ENCODE results near the gene AGPAT1. TPM values are rescaled to one million over a fixed set of nuclear protein-coding genes. Genes with fewer than 3 reads are reported as not detected.

The AGPAT1 gene
- polyA plus RNA-seq, 1 donor (not counting 4 experiments of a cell fraction or from before 2014, with no cell fraction given): 46.4 TPM

DNA sequence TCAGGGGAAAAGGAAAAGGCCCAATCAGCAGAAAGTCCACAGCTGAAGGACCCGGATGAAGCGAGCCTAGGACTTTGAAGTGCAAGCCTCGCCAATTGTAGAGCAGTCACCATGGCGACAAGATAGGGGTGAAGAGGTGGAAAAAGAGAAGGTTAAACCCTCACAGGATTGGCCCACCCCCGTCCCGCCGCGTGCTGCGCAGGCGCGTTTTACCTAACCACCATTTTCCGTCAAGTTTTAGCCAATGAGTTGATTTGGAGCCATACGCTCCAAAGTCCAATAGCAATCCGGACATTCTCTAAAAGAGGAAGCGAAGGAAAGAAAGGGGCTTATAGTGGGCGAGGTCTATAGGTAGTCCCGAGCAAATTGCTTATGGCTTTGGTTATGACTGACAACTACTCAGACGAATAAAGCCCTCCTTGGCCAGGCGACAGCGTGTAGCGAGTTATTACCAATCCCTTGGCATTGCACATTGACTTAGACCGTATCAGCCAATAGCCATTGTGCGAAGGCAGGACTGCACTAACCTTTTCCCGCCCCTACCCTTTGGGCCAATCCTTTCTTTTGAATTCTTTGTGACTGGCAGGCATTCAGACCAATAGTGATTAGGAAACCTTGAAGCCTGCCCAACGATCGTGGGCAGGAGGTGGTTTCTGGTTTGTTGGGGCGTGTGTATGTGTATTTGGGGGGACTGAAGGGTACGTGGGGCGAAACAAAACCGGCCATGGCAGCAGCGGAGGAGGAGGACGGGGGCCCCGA lies 2.1 kb upstream of the AGPAT1 start, which contains the start of gene RNF5:
TSS of gene RNF5 (plus strand) at position 618 of the 759 bp plus-strand sequence. CDS start at position 725, 107 bp downstream.
- dilution Hi-C loops (cut with MboI; ENCODE audit: extremely low pct_ligation_motif_present, low sequenced_read_pairs): no loop called here
- peak; percentile 66 for FAIRE-seq
- TF ChIP-seq, protein P1, sequence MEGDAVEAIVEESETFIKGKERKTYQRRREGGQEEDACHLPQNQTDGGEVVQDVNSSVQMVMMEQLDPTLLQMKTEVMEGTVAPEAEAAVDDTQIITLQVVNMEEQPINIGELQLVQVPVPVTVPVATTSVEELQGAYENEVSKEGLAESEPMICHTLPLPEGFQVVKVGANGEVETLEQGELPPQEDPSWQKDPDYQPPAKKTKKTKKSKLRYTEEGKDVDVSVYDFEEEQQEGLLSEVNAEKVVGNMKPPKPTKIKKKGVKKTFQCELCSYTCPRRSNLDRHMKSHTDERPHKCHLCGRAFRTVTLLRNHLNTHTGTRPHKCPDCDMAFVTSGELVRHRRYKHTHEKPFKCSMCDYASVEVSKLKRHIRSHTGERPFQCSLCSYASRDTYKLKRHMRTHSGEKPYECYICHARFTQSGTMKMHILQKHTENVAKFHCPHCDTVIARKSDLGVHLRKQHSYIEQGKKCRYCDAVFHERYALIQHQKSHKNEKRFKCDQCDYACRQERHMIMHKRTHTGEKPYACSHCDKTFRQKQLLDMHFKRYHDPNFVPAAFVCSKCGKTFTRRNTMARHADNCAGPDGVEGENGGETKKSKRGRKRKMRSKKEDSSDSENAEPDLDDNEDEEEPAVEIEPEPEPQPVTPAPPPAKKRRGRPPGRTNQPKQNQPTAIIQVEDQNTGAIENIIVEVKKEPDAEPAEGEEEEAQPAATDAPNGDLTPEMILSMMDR (optimal IDR thresholded peaks at IDR 0.05 in 1 of 3, IDR thresholded peaks at IDR 0.05 in 1 of 3, conservative IDR thresholded peaks at IDR 0.05 in 1 of 3; ENCODE audit: extremely low read depth in 1 of 3, insufficient read depth in 2 of 3, low read length in 3 of 3): no peak
- TF ChIP-seq EZH2 (IDR thresholded peaks at IDR 0.05; ENCODE audit: low read length): no peak

DNA sequence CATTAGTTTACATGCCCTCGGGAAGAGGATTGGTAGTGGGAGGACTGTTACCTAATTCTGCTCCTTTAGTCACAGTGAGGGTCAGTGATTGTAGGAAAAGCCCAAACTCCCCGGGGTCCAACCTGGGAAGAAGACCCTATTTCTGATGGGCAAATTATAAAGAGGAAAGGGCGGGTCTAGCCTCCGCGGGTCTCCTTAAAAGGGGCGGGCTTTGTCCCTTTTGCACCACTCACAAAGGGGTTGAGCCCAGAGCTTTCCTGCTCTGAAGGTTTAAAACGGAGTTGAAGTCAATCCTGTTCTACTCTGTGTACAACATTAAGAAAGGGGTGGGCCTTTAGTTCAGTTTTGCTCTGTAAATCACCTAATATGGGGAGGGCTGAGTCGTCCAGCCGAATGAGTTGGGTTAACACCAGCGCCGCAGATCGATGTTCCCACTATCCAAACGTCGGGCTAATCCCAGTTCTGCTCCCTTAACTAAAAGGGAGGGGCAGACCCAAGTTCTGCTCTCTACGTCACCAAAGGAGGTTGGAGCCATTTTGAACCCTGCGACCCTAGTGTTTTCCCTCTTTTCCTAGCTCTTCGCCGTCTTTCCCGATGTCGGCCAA lies 1.4 kb upstream of the AGPAT1 start:
- Histone ChIP-seq H3K4me2 (ENCODE audit: control insufficient read depth, extremely low read depth, insufficient read depth, low read depth, low read length) (peak overlapping the region; percentile 93), H3K27me3 (ENCODE audit: control insufficient read depth, extremely low read depth, insufficient read depth, low read length) (no peaks in the 10 kb centered on the region), H2AFZ (ENCODE audit: control insufficient read depth, low read length) (peak overlapping the region; percentile 72), H3K4me3 (ENCODE audit: control insufficient read depth in 2 of 3, extremely low read depth in 1 of 3, insufficient read depth in 2 of 3, low read depth in 1 of 3, low read length in 3 of 3) (peak overlapping the region; percentile 76 to 95 (median 87)), H4K20me1 (ENCODE audit: control insufficient read depth, extremely low read depth, insufficient read depth, low read length) (no peaks in the 10 kb centered on the region), H3K79me2 (ENCODE audit: control insufficient read depth, insufficient read depth, low read length) (peaks cover 30% of the 10 kb centered on the region), H3K36me3 (ENCODE audit: control insufficient read depth in 2 of 2, extremely low read depth in 1 of 2, insufficient read depth in 2 of 2, low read length in 2 of 2) (peaks cover 3 to 10% of the 10 kb centered on the region in 2 experiments), H3K9me1 (ENCODE audit: control insufficient read depth, extremely low read depth, insufficient read depth, low read length) (no peaks in the 10 kb centered on the region), H3K27ac (ENCODE audit: control insufficient read depth, insufficient read depth, low read length) (peak overlapping the region; percentile 97), H3K9ac (ENCODE audit: control insufficient read depth, extremely low read depth, insufficient read depth, low read length) (peak overlapping the region; percentile 90), H3K4me1 (ENCODE audit: control insufficient read depth, extremely low read depth, insufficient read depth, low read length) (peaks cover 47% of the 10 kb centered on the region), H3K9me3 (ENCODE audit: control insufficient read depth, low read depth, low read length) (no peaks in the 10 kb centered on the region)
- dilution Hi-C loops (cut with MboI; ENCODE audit: extremely low pct_ligation_motif_present, low sequenced_read_pairs): no loop called here
- no peak for DNase-seq (ENCODE audit: low read depth, low spot score)
- FAIRE-seq: no peak
- TF ChIP-seq, protein P1 (optimal IDR thresholded peaks at IDR 0.05 in 1 of 3, IDR thresholded peaks at IDR 0.05 in 1 of 3, conservative IDR thresholded peaks at IDR 0.05 in 1 of 3; ENCODE audit: extremely low read depth in 1 of 3, insufficient read depth in 2 of 3, low read length in 3 of 3): no peak
- TF ChIP-seq EZH2 (IDR thresholded peaks at IDR 0.05; ENCODE audit: low read length): no peak

More for the DNA sequence above, 2.1 kb upstream of the AGPAT1 start, which contains the start of gene RNF5:
- Histone ChIP-seq H2AFZ (ENCODE audit: control insufficient read depth, low read length) (peak within 1 kb of the TSS; percentile 78), H3K79me2 (ENCODE audit: control insufficient read depth, insufficient read depth, low read length) (peaks cover 27% of the 10 kb centered on the region), H3K4me3 (ENCODE audit: control insufficient read depth in 2 of 3, extremely low read depth in 1 of 3, insufficient read depth in 2 of 3, low read depth in 1 of 3, low read length in 3 of 3) (peak within 1 kb of the TSS; percentile 87 to 95 (median 90)), H3K27me3 (ENCODE audit: control insufficient read depth, extremely low read depth, insufficient read depth, low read length) (no peaks in the 10 kb centered on the region), H3K9me1 (ENCODE audit: control insufficient read depth, extremely low read depth, insufficient read depth, low read length) (no peaks in the 10 kb centered on the region), H3K4me1 (ENCODE audit: control insufficient read depth, extremely low read depth, insufficient read depth, low read length) (peaks cover 40% of the 10 kb centered on the region), H3K27ac (ENCODE audit: control insufficient read depth, insufficient read depth, low read length) (peak within 1 kb of the TSS; percentile 97), H4K20me1 (ENCODE audit: control insufficient read depth, extremely low read depth, insufficient read depth, low read length) (no peaks in the 10 kb centered on the region), H3K9me3 (ENCODE audit: control insufficient read depth, low read depth, low read length) (no peaks in the 10 kb centered on the region), H3K9ac (ENCODE audit: control insufficient read depth, extremely low read depth, insufficient read depth, low read length) (peak within 1 kb of the TSS; percentile 90), H3K36me3 (ENCODE audit: control insufficient read depth in 2 of 2, extremely low read depth in 1 of 2, insufficient read depth in 2 of 2, low read length in 2 of 2) (peaks cover 6 to 10% of the 10 kb centered on the region in 2 experiments), H3K4me2 (ENCODE audit: control insufficient read depth, extremely low read depth, insufficient read depth, low read depth, low read length) (peak within 1 kb of the TSS; percentile 93)
- peak; percentile 97 for DNase-seq (ENCODE audit: low read depth, low spot score)

Data from keratinocyte (primary cell).